ENCODE data around the gene CDCA7L.
"Not testable (repeated sequence)": the region's sequence is repeated elsewhere in the genome, so short reads cannot be mapped to it uniquely, and the experiment has no call there.

CDCA7L gene

DNA sequence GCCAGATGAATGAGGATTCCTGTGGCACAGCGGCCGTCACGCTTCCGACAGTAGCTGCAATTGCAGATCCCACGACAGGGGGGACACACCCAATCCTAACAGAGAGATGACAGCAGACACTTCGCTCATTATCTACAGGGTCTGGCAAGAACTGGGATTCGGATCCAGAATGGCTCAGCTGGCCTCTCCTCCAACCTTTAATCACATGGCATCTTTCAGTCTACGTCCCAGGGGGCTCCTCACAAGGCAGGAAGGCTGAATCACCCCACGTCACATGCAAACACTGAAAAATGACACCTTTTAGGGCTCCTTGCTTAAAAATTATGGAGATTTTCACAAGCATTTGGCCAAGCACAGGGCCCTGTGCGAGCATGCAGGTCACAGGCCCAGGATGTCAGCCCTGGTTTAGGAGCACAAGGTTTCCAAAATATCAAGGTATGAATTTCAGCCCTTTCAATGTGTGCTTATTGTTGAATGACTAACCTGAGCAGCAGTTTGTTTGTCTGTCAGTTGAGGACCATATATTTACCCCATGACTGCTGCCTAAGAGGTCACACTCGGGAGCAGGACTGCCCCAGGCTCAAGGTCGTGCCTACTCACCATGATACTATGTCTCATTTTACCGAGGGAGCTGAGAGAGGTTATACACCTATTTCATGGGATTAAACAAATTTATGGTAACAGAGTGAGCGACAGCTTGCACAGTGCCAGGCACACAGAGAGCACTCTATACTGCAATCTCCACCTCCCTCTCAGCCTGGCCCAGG lies 42.5 kb downstream of the CDCA7L start:
- DNase-seq: no peak

DNA sequence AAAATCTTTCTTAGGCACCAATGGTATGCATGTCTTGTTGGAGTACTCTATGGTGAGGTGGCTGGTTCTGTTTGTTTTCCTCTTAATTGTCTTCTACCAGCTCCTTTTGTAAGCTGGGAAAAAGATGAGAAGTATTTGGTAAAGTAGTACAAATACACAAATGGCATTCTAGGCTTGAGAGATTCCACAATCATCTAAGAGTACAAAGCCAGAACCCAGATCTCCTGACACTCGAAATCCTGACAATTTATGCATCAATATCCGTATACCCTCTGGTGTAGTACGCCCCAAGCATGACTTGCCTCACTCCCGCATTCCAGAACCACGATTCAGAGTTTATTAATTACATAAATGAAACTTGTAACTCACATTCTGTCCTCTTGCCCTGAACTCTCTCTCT lies 43.5 kb downstream of the CDCA7L start:
- no peak for DNase-seq

DNA sequence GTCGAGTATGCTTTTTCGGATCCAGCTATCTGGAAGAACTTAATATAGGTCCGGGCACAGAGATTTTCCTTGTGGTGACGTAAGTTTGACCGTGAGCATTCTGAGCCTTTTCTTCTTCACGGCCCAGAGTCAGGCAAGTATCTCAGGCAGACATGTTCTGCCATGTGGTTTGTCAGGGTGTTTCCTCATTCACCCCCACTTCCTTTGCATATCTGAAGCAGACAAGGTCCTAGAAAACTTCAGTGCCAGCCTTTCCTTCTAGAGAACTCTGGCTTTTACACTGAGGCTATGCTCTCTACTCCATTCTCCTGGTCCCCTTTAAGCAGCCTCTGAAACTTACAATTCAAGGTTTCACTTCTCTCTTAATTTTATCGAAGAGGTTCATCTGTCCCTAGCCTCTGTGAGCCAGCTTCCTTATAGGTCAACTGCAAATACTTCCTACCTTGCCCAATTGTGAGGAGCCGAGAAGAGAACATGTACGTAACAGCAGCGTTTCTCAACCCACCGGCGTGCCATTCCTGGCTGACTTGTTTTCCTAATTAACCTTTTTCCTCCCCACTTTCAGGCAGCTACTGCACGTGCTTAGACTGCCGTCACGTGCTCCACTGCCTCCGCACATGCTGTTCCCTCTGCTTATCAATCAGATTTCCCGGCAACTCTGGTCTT lies 47.3 kb downstream of the CDCA7L start:
- peak; percentile 47 to 48 for DNase-seq

DNA sequence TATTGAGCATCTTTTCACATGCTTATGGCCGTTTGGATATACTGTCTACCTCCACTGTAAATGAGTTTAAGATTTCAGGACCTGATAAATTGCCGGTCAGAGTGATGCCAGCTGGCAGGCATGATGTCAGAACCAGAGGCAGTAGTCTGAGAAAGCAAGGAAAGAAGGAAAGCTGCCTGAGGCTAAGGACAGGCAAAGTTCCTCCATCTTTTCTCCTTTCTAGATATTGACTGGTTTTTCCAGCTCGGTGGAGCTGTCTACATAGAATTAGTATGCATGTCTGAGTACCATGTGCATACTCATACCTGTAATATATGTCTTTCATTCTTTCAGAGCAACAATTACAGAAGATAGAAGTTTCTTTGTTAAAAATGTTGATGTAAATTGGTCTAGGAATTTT lies 52.3 kb downstream of the CDCA7L start:
- DNase-seq: no peak

DNA sequence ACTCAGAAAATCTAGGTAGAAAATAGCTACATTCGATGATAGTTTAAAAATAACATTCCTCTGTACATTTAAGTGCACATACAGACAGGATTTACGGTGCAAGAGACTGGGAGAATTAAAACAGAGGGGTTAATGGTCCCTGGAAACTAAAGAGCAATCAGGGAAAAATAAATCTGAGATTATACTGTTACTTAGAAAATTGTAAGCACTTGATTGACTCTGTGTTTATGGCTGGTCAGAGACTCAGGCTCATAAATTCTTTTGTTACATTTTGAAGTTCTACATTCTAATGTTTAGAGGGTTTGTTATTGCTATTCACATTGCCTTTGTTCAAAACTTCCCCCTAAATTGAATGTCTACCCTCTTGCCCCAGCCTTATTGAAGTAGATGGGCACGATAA lies 54.4 kb downstream of the CDCA7L start:
- no peak for DNase-seq

DNA sequence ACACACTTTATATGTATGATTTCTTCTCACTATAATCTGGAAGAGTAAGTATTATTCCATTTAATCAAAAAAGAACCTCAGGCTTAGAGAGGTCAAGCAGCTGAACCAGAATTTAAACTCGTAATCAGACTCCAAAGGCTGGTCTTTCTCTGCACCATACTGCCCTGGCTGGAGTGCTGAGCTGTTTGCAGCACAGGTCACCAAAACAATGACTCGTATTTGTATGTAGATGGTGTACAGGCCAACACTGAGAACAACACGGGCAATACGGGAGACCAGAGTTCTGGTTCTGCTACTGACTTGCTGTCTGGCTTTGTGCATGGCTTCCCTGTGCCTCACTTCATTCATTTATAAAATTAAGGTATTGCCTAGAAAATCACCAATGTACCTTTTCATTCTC lies 57.9 kb downstream of the CDCA7L start:
- DNase-seq: no peak

DNA sequence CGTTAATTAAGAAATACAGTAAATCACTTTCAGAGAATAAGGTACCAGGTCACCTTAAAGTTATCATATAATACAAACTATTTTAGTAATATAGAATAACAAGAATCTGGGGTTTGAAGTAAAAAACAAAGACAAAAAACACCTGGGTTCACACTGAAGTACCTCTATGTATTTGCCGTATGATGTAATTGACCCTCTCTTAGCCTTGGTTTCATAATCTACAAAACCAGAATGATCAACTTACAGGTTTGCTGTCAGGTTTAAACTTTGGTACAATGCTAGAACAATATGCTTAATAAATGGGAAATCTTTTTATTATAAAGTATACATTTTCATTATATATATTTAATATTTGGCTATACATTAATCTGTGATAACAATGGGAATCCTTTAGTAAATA lies 58.3 kb downstream of the CDCA7L start:
- no peak for DNase-seq

DNA sequence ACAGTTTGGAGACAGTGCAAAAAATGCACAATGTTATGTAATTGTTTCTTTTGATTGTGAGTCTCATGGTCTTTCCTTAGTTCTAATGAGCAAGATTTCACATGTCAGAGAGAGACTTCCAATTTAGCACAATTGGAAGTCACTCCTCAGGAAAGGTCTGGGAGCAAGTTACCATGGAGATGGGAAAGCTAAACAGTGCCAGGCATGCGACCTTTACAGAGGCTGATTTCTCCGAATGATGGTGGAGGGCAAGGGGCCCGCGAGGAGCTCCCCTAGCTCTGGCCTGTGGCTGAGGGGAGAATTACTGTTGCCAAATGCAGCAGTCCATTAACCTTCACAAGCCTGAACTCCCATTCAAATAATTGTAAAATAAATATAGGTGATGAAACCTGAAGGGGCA lies 59.3 kb downstream of the CDCA7L start:
- DNase-seq: no peak

DNA sequence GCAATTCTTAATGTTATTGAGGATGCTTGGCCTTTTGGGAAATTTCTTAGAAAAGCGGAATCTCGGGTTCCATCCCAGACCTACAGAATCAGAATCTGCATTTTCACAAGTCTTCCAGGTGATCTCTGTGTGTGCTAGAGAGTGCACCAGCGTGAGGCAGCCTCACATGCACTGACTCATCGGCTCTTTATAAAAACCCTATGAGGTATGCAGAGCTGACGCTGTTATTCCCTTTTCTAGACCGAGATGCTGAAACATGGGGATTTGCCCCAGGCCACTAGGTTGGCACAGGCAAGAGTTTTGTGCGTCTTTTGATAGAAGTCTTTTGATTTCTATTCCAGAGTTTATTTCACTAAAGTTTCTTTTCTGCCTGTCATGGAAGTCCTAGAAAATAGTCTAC lies 61.2 kb downstream of the CDCA7L start:
- DNase-seq: no peak

DNA sequence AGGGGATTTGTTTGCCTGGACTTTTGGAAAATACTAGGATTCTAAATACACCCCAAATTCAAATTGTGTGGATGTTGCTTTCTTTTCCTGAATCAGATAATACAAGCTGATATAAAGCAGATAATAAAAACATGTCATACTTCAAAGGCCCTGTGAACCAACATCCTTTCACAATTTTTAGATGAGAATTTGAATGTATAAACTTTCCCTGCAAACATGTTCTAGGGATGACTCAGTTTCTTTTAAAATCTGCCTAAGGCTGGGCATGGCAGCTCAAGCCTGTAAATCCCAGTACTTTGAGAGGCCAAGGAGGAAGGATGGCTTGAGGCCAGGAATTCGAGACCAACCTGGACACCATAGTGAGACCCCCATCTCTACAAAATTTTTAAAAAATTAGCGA lies 62.2 kb downstream of the CDCA7L start:
- not testable (repeated sequence) for DNase-seq

DNA sequence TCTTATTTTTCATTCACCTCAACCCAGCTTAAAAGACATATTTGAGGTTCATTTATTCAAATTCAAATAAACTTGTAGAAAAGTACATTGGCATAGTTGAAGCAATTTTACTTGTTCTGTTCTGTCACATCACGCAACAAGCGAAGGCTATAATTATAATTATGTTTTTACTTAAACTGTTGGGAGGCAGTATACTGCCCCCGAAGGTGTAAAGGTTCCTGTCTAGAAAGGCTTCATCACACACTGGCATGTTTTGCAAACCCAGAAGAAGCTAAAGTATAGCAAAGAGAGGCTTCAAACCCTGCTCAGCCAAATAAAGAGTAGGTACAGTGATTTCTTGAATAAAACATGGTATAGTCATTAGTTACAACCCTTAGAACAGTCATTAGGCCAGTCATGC lies 62.6 kb downstream of the CDCA7L start:
- DNase-seq: no peak

DNA sequence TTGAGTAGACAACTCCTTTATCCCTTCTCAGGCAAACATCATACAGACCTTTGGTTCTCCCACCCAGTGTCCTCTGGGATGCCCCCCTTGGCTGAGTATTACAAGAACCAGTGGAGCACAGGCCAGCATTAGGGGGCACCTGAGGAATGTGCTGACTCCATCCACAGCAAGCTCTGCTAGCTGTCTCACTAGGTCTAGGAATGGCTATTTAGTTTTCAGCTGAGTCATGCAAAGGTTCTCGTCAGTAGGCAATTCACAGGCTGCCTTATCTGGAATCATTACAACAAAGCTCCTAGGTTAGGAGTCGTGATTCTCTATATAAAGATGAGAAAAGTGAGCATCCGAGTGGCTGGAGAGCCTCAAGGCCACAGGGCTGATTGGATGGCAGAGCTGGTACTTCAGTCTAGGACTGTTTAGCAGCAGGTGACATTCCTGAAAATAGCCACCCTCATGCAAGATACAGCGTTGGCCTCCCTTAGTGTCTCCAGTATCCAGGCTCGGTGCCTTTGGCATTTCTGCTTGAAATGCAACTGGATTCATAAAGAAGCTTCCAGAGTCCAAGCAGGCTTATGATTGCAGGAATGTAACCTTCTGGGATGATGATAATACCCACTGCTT lies 75.8 kb downstream of the CDCA7L start:
- DNase-seq: no peak

DNA sequence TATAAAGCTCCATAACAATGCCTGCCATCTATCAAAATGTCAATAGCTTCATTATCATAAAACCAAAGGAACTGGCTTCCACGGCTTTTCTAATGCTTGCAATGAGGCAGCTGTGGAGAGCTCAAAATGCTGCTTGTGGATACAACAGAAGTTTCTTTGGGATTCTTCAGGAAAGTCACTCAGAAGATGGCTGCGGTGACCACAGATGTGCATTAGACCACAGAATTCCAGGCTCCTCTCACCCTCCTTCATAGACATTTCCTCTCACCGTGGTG lies 77.2 kb downstream of the CDCA7L start:
- no peak for DNase-seq

DNA sequence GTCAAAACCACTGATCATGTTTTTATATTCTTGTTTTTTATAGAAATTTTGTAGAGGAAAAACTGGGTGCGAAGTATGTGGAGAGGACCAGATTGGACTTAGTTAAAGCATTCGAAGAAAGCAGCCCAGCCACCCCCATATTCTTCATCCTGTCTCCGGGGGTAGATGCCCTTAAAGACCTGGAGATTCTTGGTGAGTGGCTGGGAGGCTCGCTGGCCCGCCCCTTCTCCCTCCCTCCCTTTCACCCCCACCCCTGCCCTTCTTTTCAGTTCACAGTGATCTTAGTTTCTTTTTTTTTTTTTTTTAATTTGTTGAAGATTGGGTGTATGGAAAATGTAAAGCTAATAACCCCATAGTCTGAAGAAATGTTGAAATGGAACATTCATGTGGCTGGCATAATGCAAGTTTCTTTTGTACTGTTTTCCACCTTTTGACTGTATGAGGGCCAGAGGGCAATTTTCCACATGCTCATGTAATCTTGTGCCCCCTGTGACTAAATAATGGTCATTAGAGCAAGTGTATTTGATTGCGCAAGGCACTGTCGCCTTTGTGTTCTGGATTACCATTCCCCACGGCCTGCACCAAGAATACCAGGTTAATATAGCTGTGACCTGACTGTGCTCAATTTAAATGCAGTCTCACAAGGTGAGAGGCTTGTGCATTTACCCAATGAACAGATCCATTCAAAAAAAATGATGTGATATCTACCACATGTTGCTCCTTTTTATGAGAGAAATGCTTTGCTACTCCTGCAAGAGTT lies 77.7 kb downstream of the CDCA7L start:
- no peak for DNase-seq

DNA sequence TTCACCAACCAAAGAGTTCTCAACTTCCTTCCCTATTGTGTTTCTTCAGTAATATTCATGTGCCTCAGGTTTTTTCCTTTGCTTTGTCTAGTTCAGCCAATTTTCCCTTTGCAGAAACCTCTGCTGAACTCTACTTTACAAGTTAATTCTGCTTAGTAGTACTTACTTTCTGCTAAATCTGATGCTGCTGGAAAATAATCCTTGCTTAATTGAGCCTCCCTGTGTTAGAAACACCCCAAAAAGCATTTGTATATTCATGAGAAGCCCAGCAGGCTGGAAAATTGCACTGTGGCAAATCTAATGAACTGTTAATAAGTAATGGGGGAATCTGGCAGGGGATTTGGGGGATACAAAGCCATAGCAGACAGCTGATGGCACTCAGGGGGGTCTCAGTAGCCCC lies 78.5 kb downstream of the CDCA7L start:
- DNase-seq: no peak

DNA sequence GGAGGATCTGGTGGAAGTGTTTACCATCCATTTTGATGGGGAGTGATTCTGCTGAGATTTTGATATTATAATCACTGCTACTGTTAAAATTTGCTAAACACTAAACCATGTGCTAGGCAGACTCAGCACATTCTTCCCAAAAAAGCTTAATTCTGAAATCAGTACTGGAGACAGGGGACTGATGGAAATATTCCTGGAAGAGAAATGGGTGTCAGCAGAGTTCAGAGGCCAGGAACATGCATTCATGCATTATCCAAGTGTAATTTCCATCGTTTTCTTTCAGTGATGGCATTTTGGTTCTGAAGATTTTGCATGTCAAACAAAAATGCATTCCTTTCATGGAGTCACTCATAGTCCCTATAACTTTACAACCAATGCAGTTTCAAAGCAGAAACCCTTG lies 79.0 kb downstream of the CDCA7L start:
- DNase-seq: no peak

DNA sequence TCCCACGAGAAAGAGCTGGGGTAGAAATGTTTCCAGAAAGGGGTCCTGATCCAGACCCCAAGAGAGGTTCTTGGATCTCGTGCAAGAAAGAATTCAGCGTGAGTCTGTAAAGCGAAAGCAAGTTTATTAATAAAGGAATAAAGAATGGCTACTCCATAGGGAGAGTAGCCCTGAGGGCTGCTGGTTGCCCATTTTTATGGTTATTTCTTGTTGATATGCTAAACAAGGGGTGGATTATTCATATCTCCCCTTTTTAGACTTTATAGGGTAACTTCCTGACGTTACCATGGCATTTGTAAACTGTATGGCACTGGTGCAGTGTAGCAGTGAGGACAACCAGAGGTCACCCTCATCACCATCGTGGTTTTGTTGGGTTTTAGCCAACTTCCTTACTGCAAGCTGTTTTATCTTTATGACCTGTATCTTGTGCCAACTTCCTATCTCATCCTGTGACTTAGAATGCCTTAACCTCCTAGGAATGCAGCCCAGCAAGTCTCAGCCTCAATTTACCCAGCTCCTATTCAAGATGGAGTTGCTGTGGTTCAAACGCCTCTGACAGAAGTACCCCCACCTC lies 80.0 kb downstream of the CDCA7L start:
- not testable (repeated sequence) for DNase-seq

DNA sequence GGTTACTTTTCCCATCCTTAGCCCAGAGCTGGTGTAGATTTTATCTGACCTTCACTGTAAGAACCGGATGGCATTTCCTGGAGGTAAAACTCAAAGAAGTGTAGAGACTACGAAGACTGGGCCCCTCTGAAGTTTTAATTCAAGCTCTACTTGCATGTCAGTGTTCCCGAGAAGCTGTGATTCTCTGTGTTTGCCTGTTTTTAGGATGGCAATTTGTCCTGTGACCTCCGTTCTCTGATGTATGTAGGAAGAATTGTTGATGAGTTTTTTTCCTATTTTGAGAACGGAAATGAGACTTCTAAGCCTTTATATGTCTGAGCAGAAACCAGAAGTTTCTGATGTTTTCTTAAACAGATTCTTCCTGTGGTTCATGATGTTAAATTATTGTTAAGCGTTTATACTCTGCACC lies 94.1 kb downstream of the CDCA7L start:
- DNase-seq: peak in 1 of 2 donors; percentile 5

Data from CD4-positive, alpha-beta T cell treated with Interleukin-4 for 1 hour (primary cell).